ENCODE results near the gene XYLB.

Gene XYLB

DNA sequence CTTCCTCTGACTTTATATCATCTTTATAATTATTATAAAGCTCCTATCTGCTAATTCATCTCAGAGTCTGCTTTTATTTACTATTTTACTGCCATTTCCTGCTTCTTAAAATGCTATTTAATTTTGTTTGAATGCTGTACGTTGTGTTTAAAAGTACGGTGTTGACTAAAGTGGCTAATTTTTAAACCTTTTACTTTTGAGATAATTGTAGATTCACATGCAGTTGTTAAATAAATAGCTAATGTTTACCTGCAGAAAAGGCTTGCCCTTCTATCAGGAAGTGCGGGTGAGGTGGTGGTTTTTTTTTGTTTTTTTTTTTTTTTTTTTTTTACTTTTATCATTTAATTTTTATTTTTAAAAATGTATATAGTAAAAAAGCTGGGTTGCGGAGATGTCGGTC, 41.3 kb downstream of the XYLB start:
- H3K27ac ChIP-seq (ENCODE audit: poor library complexity, severe bottlenecking), result no peak overlapping the region
- H3K36me3 ChIP-seq (ENCODE audit: low read depth), result peaks cover 13% of the 10 kb centered on the region; the same call in 1 of the 2 replicates
- DNase-seq (ENCODE audit: low spot score) (no peak), ATAC-seq (ENCODE audit: low read depth) (no peak)
- no peaks in the 10 kb centered on the region for H3K4me1 ChIP-seq (ENCODE audit: insufficient read depth, poor library complexity, severe bottlenecking)
- TF ChIP-seq, protein P1, sequence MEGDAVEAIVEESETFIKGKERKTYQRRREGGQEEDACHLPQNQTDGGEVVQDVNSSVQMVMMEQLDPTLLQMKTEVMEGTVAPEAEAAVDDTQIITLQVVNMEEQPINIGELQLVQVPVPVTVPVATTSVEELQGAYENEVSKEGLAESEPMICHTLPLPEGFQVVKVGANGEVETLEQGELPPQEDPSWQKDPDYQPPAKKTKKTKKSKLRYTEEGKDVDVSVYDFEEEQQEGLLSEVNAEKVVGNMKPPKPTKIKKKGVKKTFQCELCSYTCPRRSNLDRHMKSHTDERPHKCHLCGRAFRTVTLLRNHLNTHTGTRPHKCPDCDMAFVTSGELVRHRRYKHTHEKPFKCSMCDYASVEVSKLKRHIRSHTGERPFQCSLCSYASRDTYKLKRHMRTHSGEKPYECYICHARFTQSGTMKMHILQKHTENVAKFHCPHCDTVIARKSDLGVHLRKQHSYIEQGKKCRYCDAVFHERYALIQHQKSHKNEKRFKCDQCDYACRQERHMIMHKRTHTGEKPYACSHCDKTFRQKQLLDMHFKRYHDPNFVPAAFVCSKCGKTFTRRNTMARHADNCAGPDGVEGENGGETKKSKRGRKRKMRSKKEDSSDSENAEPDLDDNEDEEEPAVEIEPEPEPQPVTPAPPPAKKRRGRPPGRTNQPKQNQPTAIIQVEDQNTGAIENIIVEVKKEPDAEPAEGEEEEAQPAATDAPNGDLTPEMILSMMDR (IDR thresholded peaks at IDR 0.05; ENCODE audit: poor library complexity, severe bottlenecking), result no peak
- H3K4me3 ChIP-seq (ENCODE audit: severe bottlenecking), result no peak overlapping the region
- no peaks in the 10 kb centered on the region for H3K9me3 ChIP-seq (ENCODE audit: severe bottlenecking)
- H3K27me3 ChIP-seq (ENCODE audit: insufficient read depth, poor library complexity, severe bottlenecking), result no peaks in the 10 kb centered on the region

DNA sequence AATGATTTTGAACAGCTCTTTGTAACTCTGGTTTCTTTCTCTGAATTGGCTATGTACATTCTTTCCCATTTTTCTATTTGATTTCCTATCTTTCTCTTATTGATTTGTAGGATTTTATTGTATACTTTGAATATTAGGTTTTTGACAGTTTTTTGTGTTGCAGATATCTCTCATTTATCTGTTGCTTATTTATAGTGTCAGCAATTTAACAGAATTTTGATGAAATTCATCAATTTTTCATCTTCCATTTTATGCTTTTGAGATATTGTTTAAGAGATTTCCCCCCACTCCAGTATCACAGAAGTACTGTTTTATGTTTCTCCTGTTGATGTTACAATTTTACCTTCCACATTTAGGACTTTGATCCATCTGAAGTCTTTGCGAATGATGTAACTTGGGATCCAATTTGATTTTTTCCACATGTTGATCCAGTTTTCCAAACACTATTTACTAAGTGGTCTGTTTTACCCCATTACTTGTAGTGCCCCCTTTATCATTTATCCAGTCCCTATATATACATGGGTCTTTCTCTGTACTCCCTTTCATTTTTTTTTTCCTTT, 46.1 kb downstream of the XYLB start:
- Histone ChIP-seq H3K4me1 (ENCODE audit: insufficient read depth, poor library complexity, severe bottlenecking) (no peaks in the 10 kb centered on the region), H3K36me3 (ENCODE audit: low read depth) (peaks cover 8% of the 10 kb centered on the region; the same call in 1 of the 2 replicates), H3K9me3 (ENCODE audit: severe bottlenecking) (no peaks in the 10 kb centered on the region), H3K4me3 (ENCODE audit: severe bottlenecking) (no peak overlapping the region), H3K27ac (ENCODE audit: poor library complexity, severe bottlenecking) (no peak overlapping the region), H3K27me3 (ENCODE audit: insufficient read depth, poor library complexity, severe bottlenecking) (no peaks in the 10 kb centered on the region)
- TF ChIP-seq, protein P1 (IDR thresholded peaks at IDR 0.05; ENCODE audit: poor library complexity, severe bottlenecking), result no peak
- ATAC-seq (ENCODE audit: low read depth) (no peak), DNase-seq (ENCODE audit: low spot score) (no peak)

DNA sequence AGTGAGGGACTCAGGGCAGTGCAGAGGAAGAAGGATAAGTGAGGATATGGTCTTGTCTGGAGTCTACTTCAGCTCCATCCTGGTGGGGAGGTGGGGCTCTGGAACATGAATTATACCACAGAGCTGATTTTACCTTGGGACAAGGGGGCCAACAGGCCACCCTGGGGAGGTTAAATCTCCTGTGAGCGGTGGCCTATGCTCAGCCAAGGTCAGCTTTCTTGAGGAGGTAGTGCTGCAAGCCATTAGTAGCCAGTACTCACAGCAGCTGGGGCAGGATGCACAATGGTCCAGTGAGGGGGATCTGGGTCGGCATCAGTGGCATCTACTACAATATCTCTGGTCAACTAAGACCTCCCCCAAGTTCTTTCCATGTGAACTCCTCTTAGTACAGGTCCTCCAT, 49.7 kb downstream of the XYLB start:
- no peaks in the 10 kb centered on the region for H3K27me3 ChIP-seq (ENCODE audit: insufficient read depth, poor library complexity, severe bottlenecking)
- no peak overlapping the region for H3K27ac ChIP-seq (ENCODE audit: poor library complexity, severe bottlenecking)
- H3K4me3 ChIP-seq (ENCODE audit: severe bottlenecking), result no peak overlapping the region
- H3K9me3 ChIP-seq (ENCODE audit: severe bottlenecking), result no peaks in the 10 kb centered on the region
- TF ChIP-seq, protein P1 (IDR thresholded peaks at IDR 0.05; ENCODE audit: poor library complexity, severe bottlenecking), result no peak
- H3K4me1 ChIP-seq (ENCODE audit: insufficient read depth, poor library complexity, severe bottlenecking), result no peaks in the 10 kb centered on the region
- ATAC-seq (ENCODE audit: low read depth) (no peak), DNase-seq (ENCODE audit: low spot score) (no peak)
- peaks cover 16% of the 10 kb centered on the region for H3K36me3 ChIP-seq (ENCODE audit: low read depth)

DNA sequence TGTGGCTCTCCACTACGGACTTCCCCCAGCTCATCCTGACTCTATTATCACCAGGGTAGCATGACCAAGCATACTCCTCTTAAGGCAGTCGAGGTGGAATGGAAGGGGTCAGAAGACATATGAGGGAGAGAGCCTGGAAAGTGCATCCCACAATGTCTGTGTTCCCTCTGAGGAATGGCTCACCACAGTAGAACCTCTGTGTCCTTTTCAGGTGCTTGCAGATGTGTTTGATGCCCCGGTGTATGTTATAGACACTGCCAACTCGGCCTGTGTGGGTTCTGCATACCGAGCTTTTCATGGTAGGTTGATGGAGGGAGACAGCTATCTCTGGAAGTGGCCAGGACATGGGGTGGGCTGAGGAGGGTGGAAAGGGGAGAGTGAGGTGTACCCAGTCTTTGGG, 50.3 kb downstream of the XYLB start:
- no peaks in the 10 kb centered on the region for H3K27me3 ChIP-seq (ENCODE audit: insufficient read depth, poor library complexity, severe bottlenecking)
- no peak for ATAC-seq (ENCODE audit: low read depth)
- H3K36me3 ChIP-seq (ENCODE audit: low read depth), result peaks cover 16% of the 10 kb centered on the region
- no peaks in the 10 kb centered on the region for H3K9me3 ChIP-seq (ENCODE audit: severe bottlenecking)
- no peak overlapping the region for H3K27ac ChIP-seq (ENCODE audit: poor library complexity, severe bottlenecking)
- no peak overlapping the region for H3K4me3 ChIP-seq (ENCODE audit: severe bottlenecking)
- DNase-seq (ENCODE audit: low spot score), result no peak
- TF ChIP-seq, protein P1 (IDR thresholded peaks at IDR 0.05; ENCODE audit: poor library complexity, severe bottlenecking), result no peak
- H3K4me1 ChIP-seq (ENCODE audit: insufficient read depth, poor library complexity, severe bottlenecking), result no peaks in the 10 kb centered on the region

DNA sequence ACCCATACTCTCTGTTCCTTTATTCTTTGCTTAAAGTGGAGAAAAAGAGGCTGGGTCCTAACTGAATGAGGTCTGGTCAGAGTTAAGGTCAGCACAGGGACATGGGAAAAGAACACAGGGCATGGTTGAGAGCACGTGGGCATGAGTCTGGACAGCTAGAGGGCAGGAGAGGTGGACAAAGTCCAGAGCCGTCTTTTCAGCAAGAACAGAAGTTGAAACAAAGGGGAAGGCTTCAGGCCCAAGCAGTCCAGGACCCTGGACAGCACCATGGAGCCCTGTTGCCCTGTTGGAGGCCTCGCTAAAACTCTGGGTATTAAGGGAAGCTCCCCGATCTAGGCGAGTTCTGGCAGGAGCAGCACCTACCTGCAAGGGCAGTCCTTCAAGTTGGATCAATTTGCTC, 50.7 kb downstream of the XYLB start:
- ATAC-seq (ENCODE audit: low read depth) (peak; percentile 21; the same call in 1 of the 3 replicates), DNase-seq (ENCODE audit: low spot score) (no peak)
- TF ChIP-seq, protein P1 (IDR thresholded peaks at IDR 0.05; ENCODE audit: poor library complexity, severe bottlenecking), result no peak
- Histone ChIP-seq H3K27me3 (ENCODE audit: insufficient read depth, poor library complexity, severe bottlenecking) (no peaks in the 10 kb centered on the region), H3K36me3 (ENCODE audit: low read depth) (peaks cover 16% of the 10 kb centered on the region), H3K4me1 (ENCODE audit: insufficient read depth, poor library complexity, severe bottlenecking) (no peaks in the 10 kb centered on the region), H3K27ac (ENCODE audit: poor library complexity, severe bottlenecking) (no peak overlapping the region), H3K9me3 (ENCODE audit: severe bottlenecking) (no peaks in the 10 kb centered on the region), H3K4me3 (ENCODE audit: severe bottlenecking) (no peak overlapping the region)
